GM13977 (cell line): ENCODE measurements around the gene LHB.

ENCODE experiments used
- DNase-seq: peaks from one replicate; pipeline ENCODE4 v3.0.0; 2012; ENCODE audit warnings: low spot score
- CTCF ChIP-seq: IDR thresholded peaks from 2 replicates; pipeline ENCODE4 v1.5.1; 2012; ENCODE audit warnings: mild to moderate bottlenecking, control low read depth; ENCODE audit not compliant: insufficient read depth; ENCODE audit errors: extremely low read depth, missing control alignments
- in situ Hi-C: fragments of 300-500 bp; cut with MboI; formaldehyde crosslinking; loops from one replicate; pipeline ENCODE4 v1.12.0; 2022; ENCODE audit warnings: low sequenced_read_pairs, low pct_unique_long_range_greater_than_20kb, mixed read lengths, inconsistent platforms; ENCODE audit not compliant: unreplicated experiment

LHB gene

GRCh38 chr19:49017041-49017665, at the start of gene LHB:
Gene LHB (minus strand): TSS chr19:49017091. CDS start chr19:49017081, 10 bp downstream.
- no peak for DNase-seq
- TF ChIP-seq CTCF: no peak
- in situ Hi-C loops: no loop called here

DNA sequence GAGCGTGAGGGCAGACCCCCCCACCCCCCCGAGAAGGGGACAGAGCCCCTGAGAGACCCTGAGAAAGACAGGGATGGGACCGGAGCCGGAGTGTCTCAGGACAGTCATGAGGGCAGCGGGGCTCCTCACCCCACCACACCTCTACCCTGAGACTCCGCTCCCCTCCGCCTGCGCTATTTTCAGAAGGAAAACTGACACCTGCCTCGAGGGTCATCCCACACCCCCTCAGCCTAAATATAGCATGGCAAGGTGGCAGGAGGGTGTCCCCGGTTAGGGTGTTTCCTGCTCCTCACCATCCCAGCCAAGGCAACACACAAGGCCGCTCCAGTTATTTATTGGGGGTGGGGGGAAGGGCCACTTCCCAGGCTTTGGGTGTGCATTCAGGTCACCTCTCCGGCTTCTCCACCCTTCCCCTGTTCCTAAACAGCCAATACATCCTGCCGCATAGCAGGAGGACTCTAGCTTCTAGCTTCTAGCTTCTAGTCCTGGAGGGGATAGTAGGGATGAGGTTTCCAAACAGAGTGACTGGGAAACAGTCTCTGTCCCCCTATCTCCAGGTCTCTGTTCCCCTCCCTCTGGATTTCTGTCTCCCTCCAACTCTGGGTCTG, 49.1 kb upstream of the LHB start:
- TF ChIP-seq CTCF: no peak
- no peak for DNase-seq
- in situ Hi-C loops: no loop called here

- DNase-seq: no peak
- no peak for TF ChIP-seq CTCF
- in situ Hi-C loops: no loop called here
Observed at GRCh38 chr19:49064768-49065611, 48.1 kb upstream of the LHB start, which contains the start of gene NTF4. Gene NTF4 (minus strand): TSS chr19:49064818. CDS start chr19:49061997, 2,821 bp downstream.

- in situ Hi-C loops: no loop called here
- no peak for TF ChIP-seq CTCF
- DNase-seq: no peak
Observed at GRCh38 chr19:49064029-49064629, 47.2 kb upstream of the LHB start.

- in situ Hi-C loops: no loop called here
- TF ChIP-seq CTCF: no peak
- DNase-seq: no peak
Observed at GRCh38 chr19:49061445-49061844, 44.6 kb upstream of the LHB start.

- in situ Hi-C loops: no loop called here
- TF ChIP-seq CTCF: no peak
Observed at GRCh38 chr19:49061000-49061399, 44.1 kb upstream of the LHB start.

More at GRCh38 chr19:49061000-49061399, 44.1 kb upstream of the LHB start:
- DNase-seq: no peak
